Neutrophil (primary cell): ENCODE results near the gene NELL1.

Source experiments
- H3K27ac ChIP-seq: fragments of 200-600 bp; sonication (generic); 2 replicates; pipeline ENCODE4 v1.5.1; 2016; ENCODE audit warnings: mild to moderate bottlenecking, moderate library complexity
- H3K27me3 ChIP-seq: fragments of 200-600 bp; sonication (generic); 2 replicates; pipeline ENCODE4 v1.6.0; 2016; ENCODE audit warnings: mild to moderate bottlenecking
- H3K36me3 ChIP-seq: fragments of 200-600 bp; sonication (generic); 2 replicates; pipeline ENCODE4 v1.5.1; 2017
- H3K4me1 ChIP-seq, 2 experiments: fragments of 200-600 bp in 1 of 2; sonication (generic) in 1 of 2; 1 replicate in 1 of 2; 2 replicates in 1 of 2; pipeline versions ENCODE4 v1.5.1 to v1.6.1; 2013 to 2016; ENCODE audit warnings: low read depth in 1 of 2, low read length in 1 of 2, mild to moderate bottlenecking in 1 of 2, moderate library complexity in 1 of 2; ENCODE audit not compliant: control insufficient read depth in 1 of 2, insufficient read depth in 1 of 2
- H3K4me3 ChIP-seq, 2 experiments: fragments of 200-600 bp in 1 of 2; sonication (generic) in 1 of 2; 1 replicate in 1 of 2; 2 replicates in 1 of 2; pipeline ENCODE4 v1.5.1; 2013 to 2016; ENCODE audit warnings: low read depth in 1 of 2, low read length in 1 of 2, mild to moderate bottlenecking in 1 of 2, moderate library complexity in 1 of 2
- H3K9me3 ChIP-seq: fragments of 200-600 bp; sonication (generic); 2 replicates; pipeline ENCODE4 v1.5.1; 2016
- TF ChIP-seq, protein P1 (sequence below): fragments of 200-600 bp; sonication (generic); IDR thresholded peaks from 2 replicates; pipeline ENCODE4 v1.5.1; 2016; ENCODE audit warnings: antibody characterized with exemption

NELL1 gene

GRCh38 chr11:21615955-21616371, 946.6 kb downstream of the NELL1 start:
- H3K4me1 ChIP-seq = no peaks in the 10 kb centered on the region
- H3K4me3 ChIP-seq = no peak overlapping the region
- H3K27me3 ChIP-seq = peaks cover 6% of the 10 kb centered on the region
- H3K36me3 ChIP-seq = no peaks in the 10 kb centered on the region
- no peak overlapping the region for H3K27ac ChIP-seq
- H3K9me3 ChIP-seq = no peaks in the 10 kb centered on the region
- TF ChIP-seq, protein P1, sequence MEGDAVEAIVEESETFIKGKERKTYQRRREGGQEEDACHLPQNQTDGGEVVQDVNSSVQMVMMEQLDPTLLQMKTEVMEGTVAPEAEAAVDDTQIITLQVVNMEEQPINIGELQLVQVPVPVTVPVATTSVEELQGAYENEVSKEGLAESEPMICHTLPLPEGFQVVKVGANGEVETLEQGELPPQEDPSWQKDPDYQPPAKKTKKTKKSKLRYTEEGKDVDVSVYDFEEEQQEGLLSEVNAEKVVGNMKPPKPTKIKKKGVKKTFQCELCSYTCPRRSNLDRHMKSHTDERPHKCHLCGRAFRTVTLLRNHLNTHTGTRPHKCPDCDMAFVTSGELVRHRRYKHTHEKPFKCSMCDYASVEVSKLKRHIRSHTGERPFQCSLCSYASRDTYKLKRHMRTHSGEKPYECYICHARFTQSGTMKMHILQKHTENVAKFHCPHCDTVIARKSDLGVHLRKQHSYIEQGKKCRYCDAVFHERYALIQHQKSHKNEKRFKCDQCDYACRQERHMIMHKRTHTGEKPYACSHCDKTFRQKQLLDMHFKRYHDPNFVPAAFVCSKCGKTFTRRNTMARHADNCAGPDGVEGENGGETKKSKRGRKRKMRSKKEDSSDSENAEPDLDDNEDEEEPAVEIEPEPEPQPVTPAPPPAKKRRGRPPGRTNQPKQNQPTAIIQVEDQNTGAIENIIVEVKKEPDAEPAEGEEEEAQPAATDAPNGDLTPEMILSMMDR = no peak

DNA sequence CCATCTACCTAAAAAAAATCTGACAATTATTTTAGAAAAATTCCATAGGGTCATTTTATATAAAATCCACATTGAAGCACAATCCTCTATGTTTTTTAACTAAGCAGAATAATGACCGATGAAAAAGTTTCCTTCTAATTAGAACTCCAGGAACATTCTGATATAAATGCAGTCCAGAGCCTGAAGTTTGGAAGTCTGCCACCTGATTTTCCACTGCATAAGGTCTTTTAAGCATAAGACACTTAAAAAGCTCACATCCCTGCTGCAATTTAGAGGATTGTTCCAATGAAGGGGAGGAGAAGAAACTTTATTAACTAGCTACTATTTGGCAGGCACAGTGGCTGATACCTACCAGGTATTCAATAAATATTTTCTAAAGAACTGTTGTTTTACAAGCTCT, 953.2 kb downstream of the NELL1 start:
- no peak overlapping the region for H3K27ac ChIP-seq
- no peak overlapping the region for H3K4me3 ChIP-seq
- H3K36me3 ChIP-seq = no peaks in the 10 kb centered on the region
- peaks cover 0 to 20% of the 10 kb centered on the region in 2 experiments for H3K4me1 ChIP-seq
- H3K27me3 ChIP-seq = no peaks in the 10 kb centered on the region
- TF ChIP-seq, protein P1 = no peak
- H3K9me3 ChIP-seq = no peaks in the 10 kb centered on the region

- Histone ChIP-seq H3K27me3 (no peaks in the 10 kb centered on the region), H3K27ac (no peak overlapping the region), H3K36me3 (no peaks in the 10 kb centered on the region), H3K4me1 (peaks cover 0 to 20% of the 10 kb centered on the region in 2 experiments), H3K4me3 (no peak overlapping the region), H3K9me3 (no peaks in the 10 kb centered on the region)
- TF ChIP-seq, protein P1 = no peak
Measured at GRCh38 chr11:21622995-21623394, 953.6 kb downstream of the NELL1 start.
